Fibroblast of the aortic adventitia (primary cell): ENCODE data around the gene GXYLT2. TPM values are rescaled to one million over a fixed set of nuclear protein-coding genes. Genes with fewer than 3 reads are reported as not detected.

ENCODE experiments used
- DNase-seq: peaks from one replicate; pipeline ENCODE4 v3.0.0-alpha.2; 2010; ENCODE audit warnings: low read depth
- H3K4me3 ChIP-seq: 2 replicates; pipeline ENCODE4 v1.5.1; 2011; ENCODE audit warnings: low read depth, mild to moderate bottlenecking, control low read depth, low read length, moderate library complexity
- CTCF ChIP-seq: IDR thresholded peaks from 2 replicates; pipeline ENCODE4 v1.5.1; 2011; ENCODE audit warnings: mild to moderate bottlenecking, low read length, control low read depth, inconsistent platforms; ENCODE audit not compliant: insufficient read depth
- total RNA-seq: library from RNA; depleted of rRNA; stranded (reverse); fragments of >200 nt; gene quantifications from 2 replicates; pipeline ENCODE4 v1.2.3, GENCODE V29; 2012; ENCODE audit warnings: low replicate concordance

The GXYLT2 gene
- total RNA-seq, 1 donor, result 59.7 TPM

GRCh38 chr3:72892081-72892775 lies 4.4 kb downstream of the GXYLT2 start:
- DNase-seq, result peak; percentile 98
- peak overlapping the region; percentile 11 for H3K4me3 ChIP-seq
- no peak for TF ChIP-seq CTCF

- no peak overlapping the region for H3K4me3 ChIP-seq
- peak; percentile 18 for DNase-seq
- TF ChIP-seq CTCF, result peak; percentile 33
These were observed 5.0 kb downstream of the GXYLT2 start for GRCh38 chr3:72892870-72893269.

- no peak for DNase-seq
- no peak overlapping the region for H3K4me3 ChIP-seq
- no peak for TF ChIP-seq CTCF
These were observed 7.2 kb downstream of the GXYLT2 start for GRCh38 chr3:72894976-72895552.

GRCh38 chr3:72896996-72897757 lies 9.3 kb downstream of the GXYLT2 start:
- DNase-seq, result peak; percentile 51
- TF ChIP-seq CTCF, result no peak
- H3K4me3 ChIP-seq, result no peak overlapping the region

- no peak overlapping the region for H3K4me3 ChIP-seq
- DNase-seq, result no peak
- TF ChIP-seq CTCF, result no peak
These were observed 9.8 kb downstream of the GXYLT2 start for GRCh38 chr3:72897758-72898007.

- TF ChIP-seq CTCF, result no peak
- DNase-seq, result peak; percentile 47
These were observed 11.5 kb downstream of the GXYLT2 start for GRCh38 chr3:72899349-72899765.

More at GRCh38 chr3:72899349-72899765, 11.5 kb downstream of the GXYLT2 start:
- no peak overlapping the region for H3K4me3 ChIP-seq
